ENCODE results near the gene ATP2A3.

DNA sequence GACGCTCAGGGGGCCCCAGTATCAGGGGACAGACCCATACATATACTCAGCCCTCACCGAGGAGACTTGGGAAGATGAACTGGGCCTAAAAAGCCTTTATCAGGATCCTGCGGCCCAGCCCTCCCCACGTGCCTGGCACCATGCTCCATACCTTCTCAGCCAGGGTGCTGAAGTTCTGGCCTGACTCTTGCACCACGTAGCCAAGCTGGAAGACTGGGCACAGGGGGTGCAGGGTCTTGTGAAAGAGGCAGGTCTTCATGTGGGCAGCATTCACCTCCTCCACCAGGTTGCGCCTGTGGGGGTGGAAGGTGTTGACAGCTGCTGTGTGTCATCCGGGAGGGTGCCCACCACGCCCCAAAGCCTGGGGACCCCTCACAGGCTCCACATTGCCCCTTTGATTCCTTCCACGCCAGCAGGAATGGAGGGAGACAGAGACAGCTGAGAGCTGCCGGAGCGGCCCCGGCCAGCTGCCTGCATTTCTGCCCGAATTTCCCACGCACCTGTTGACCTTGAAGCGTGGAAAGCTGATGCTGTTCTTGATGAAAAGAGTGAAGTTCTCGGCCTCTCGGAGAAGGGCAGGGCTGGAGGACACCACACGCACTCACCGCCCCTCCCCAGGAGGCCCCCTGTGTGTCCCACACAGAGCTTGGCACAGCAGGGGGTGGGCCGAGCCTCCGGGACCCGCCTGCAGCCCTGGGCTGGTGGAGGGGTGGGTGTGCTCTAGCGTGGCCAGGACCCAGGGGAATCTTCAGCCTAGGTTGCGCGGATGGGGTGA is 61.0 kb downstream of the ATP2A3 start:
- no peak for TF ChIP-seq CTCF (IDR thresholded peaks at IDR 0.05; ENCODE audit: poor library complexity, severe bottlenecking)
- no peak for TF ChIP-seq EZH2 (IDR thresholded peaks at IDR 0.05; ENCODE audit: borderline replicate concordance, insufficient read depth, low read length, poor library complexity, severe bottlenecking)

Data from neural cell (in vitro differentiated cells).